ENCODE results near the gene ARFGEF3.

DNA sequence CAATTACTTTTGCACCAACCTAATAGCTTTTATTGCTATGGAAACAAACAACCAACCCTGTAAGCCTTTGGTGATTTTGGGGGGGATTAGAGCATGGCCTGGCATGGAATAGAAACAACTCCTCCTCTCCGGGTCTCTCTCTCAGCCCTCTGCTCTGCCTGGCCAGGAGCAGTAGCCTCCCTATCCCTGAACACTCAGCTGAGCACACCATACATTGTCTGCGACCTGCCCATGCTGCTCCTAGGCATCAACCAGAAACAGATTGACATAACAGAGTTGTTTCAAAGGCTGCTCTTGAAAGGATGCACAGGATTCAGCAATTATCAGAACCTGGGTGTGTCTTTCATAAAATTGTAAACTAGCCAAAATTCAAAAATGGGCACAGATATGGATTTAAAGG, 186.1 kb downstream of the ARFGEF3 start:
- no peak for TF ChIP-seq POLR2AphosphoS5 (IDR thresholded peaks at IDR 0.05; ENCODE audit: low read depth, low read length)
- no peak for TF ChIP-seq REST (IDR thresholded peaks at IDR 0.05; ENCODE audit: insufficient read depth in 1 of 2, low read depth in 2 of 2, low read length in 2 of 2)
- TF ChIP-seq FOXP2 (optimal IDR thresholded peaks at IDR 0.05; ENCODE audit: borderline replicate concordance, extremely low read depth, extremely low read length, insufficient read depth) = no peak
